ENCODE results near the gene OR8B12. TPM values are rescaled to one million over a fixed set of nuclear protein-coding genes. Genes with fewer than 3 reads are reported as not detected.

Gene OR8B12
- total and polyA plus RNA-seq, 2 experiments from 2014 or later, result not detected

DNA sequence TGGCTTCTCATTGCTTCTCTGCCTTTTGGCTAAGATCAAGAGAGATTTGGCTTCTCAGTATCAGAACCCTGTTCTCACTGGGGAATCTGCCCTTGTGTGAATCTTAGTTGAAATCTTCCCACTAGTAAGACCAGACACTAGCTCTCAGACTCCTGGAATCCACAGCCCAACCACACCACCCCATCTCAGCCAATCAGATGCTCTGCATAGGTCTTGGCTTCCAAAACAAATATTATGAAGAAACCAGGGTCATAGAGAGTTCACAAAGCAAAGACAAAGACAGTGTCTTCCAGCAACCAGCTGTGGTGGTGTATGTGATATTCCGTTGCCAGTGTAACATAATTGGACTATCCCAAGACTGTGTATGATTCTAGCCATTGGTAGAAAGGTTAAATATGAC, 5.4 kb downstream of the OR8B12 start:
- Histone ChIP-seq H3K27ac (no peak overlapping the region), H3K9me3 (ENCODE audit: low read depth) (no peaks in the 10 kb centered on the region), H3K36me3 (ENCODE audit: low read depth) (no peaks in the 10 kb centered on the region), H2AFZ (no peak overlapping the region), H3F3A (ENCODE audit: insufficient read depth) (no peaks in the 10 kb centered on the region), H3K27me3 (replicated peaks; ENCODE audit: insufficient read depth) (no peaks in the 10 kb centered on the region), H3K4me2 (ENCODE audit: unreplicated experiment) (no peak overlapping the region), H3K9me2 (ENCODE audit: insufficient read depth) (no peaks in the 10 kb centered on the region), H3K4me1 (ENCODE audit: insufficient read depth) (no peaks in the 10 kb centered on the region), H4K20me1 (ENCODE audit: insufficient read depth) (no peaks in the 10 kb centered on the region), H3K4me3 (no peak overlapping the region), H3K9ac (no peak overlapping the region), H3K79me2 (ENCODE audit: insufficient read depth) (no peaks in the 10 kb centered on the region)
- in situ Hi-C loops (cut with MboI), result no loop called here
- TF ChIP-seq EZH2 (IDR thresholded peaks at IDR 0.05; ENCODE audit: insufficient read depth, poor library complexity, severe bottlenecking) (no peak), EZH2phosphoT487 (IDR thresholded peaks at IDR 0.05; ENCODE audit: insufficient read depth, low read depth) (no peak)
- 35 to 50% methylated on average over 1 of the region's 1 CpG for WGBS, 2 experiments (ENCODE audit: low coverage in 1 of 2, low lambda C conversion rate in 2 of 2, missing lambda C conversion rate in 2 of 2)
- peak; percentile 16 for DNase-seq

DNA sequence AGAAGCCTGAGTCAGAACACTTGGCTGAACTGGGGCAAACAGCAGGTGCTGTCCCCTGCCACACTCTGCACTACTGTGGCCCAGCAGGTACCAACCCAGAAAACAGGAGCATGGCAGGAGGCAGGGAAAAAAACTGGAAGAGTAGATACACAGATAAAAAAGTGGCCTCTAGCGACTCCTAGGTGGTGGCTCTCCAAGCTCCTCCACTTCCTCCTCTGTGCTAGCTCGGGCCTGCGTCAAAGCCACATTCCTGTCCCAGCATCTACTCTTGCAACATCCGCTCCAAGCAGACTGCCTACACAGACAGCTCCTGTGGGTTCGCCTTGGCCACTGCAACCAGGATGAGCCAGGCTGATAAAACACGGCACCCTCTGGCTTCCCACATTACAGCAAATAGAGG, 6.9 kb downstream of the OR8B12 start:
- Histone ChIP-seq H3K27ac (no peak overlapping the region), H3K4me1 (ENCODE audit: insufficient read depth) (no peaks in the 10 kb centered on the region), H3K9me2 (ENCODE audit: insufficient read depth) (no peaks in the 10 kb centered on the region), H3K36me3 (ENCODE audit: low read depth) (no peaks in the 10 kb centered on the region), H3K4me3 (no peak overlapping the region), H3K27me3 (replicated peaks; ENCODE audit: insufficient read depth) (no peaks in the 10 kb centered on the region), H3K9ac (no peak overlapping the region), H3K79me2 (ENCODE audit: insufficient read depth) (no peaks in the 10 kb centered on the region), H3F3A (ENCODE audit: insufficient read depth) (no peaks in the 10 kb centered on the region), H3K4me2 (ENCODE audit: unreplicated experiment) (no peak overlapping the region), H4K20me1 (ENCODE audit: insufficient read depth) (no peaks in the 10 kb centered on the region), H3K9me3 (ENCODE audit: low read depth) (no peaks in the 10 kb centered on the region), H2AFZ (no peak overlapping the region)
- in situ Hi-C loops (cut with MboI), result no loop called here
- DNase-seq, result peak; percentile 38
- 19 to 22% methylated on average over 6 of the region's 6 CpGs for WGBS, 2 experiments (ENCODE audit: low coverage in 1 of 2, low lambda C conversion rate in 2 of 2, missing lambda C conversion rate in 2 of 2)
- no peak for TF ChIP-seq EZH2phosphoT487 (IDR thresholded peaks at IDR 0.05; ENCODE audit: insufficient read depth, low read depth)
- no peak for TF ChIP-seq EZH2 (IDR thresholded peaks at IDR 0.05; ENCODE audit: insufficient read depth, poor library complexity, severe bottlenecking)

DNA sequence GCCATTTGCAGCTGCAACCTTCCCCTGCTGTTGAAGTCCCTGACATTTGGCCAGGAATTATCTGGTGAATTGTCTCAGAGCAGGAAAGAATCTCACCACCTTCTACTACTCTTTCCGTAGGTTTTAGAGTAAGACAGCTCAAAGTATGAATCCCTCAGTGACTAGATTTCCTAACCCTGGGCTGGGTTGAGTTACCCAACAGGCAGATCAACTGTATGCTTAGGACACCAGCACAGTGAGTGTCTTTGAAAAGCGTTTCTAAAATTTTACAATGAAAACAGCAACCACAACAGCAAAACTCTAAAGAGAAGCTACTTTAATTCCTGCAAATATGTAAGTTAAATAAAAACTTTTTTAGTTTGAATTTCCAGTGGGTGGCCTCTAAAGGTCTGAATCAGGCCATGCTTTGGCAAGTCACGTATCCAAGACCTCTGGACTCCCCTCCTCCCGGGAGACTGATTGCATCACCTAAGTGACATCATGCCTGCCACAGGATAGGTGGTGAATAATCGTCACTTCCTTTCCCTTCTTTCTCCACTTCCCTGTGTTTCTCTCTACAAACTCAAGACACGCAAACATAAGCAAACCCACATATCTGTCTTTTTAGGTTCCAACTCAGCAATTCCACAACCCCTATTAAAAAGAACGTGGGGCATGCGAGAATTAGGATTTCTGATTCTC, 7.8 kb downstream of the OR8B12 start:
- Histone ChIP-seq H3K27ac (no peak overlapping the region), H3K4me3 (no peak overlapping the region), H3K36me3 (ENCODE audit: low read depth) (no peaks in the 10 kb centered on the region), H3K9me2 (ENCODE audit: insufficient read depth) (no peaks in the 10 kb centered on the region), H3K27me3 (replicated peaks; ENCODE audit: insufficient read depth) (no peaks in the 10 kb centered on the region), H3K4me1 (ENCODE audit: insufficient read depth) (no peaks in the 10 kb centered on the region), H3F3A (ENCODE audit: insufficient read depth) (no peaks in the 10 kb centered on the region), H3K4me2 (ENCODE audit: unreplicated experiment) (no peak overlapping the region), H3K79me2 (ENCODE audit: insufficient read depth) (no peaks in the 10 kb centered on the region), H3K9ac (no peak overlapping the region), H4K20me1 (ENCODE audit: insufficient read depth) (no peaks in the 10 kb centered on the region), H2AFZ (no peak overlapping the region), H3K9me3 (ENCODE audit: low read depth) (no peaks in the 10 kb centered on the region)
- TF ChIP-seq EZH2phosphoT487 (IDR thresholded peaks at IDR 0.05; ENCODE audit: insufficient read depth, low read depth) (no peak), EZH2 (IDR thresholded peaks at IDR 0.05; ENCODE audit: insufficient read depth, poor library complexity, severe bottlenecking) (no peak)
- 61% methylated on average over 8 of the region's 8 CpGs for WGBS, 2 experiments (ENCODE audit: low coverage in 1 of 2, low lambda C conversion rate in 2 of 2, missing lambda C conversion rate in 2 of 2)
- in situ Hi-C loops (cut with MboI), result no loop called here
- no peak for DNase-seq

DNA sequence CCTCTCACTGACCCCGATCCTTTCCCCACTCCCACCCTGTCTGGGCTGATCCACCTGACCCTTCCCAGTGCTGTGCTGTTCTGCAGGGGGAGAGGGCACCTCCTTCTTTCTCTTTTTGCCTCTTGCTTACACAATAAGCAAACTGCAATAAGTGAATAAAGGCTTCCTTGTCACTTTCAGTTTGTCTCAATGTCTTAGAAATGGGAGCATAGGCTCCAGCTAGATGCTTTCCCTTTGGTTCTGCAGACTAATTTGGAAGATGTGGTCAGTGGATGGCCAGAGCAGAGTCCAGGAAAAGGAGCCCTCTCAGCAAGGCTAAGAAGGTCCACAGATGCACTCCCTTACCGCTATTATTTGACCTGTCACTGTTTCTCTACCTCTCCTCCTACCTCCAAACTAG, 9.4 kb downstream of the OR8B12 start:
- DNase-seq, result no peak
- Histone ChIP-seq H3K9me2 (ENCODE audit: insufficient read depth) (no peaks in the 10 kb centered on the region), H4K20me1 (ENCODE audit: insufficient read depth) (no peaks in the 10 kb centered on the region), H3K4me3 (no peak overlapping the region), H3K9me3 (ENCODE audit: low read depth) (no peaks in the 10 kb centered on the region), H3K27ac (no peak overlapping the region), H3K79me2 (ENCODE audit: insufficient read depth) (no peaks in the 10 kb centered on the region), H3K36me3 (ENCODE audit: low read depth) (no peaks in the 10 kb centered on the region), H3K4me1 (ENCODE audit: insufficient read depth) (no peaks in the 10 kb centered on the region), H2AFZ (no peak overlapping the region), H3K27me3 (replicated peaks; ENCODE audit: insufficient read depth) (no peaks in the 10 kb centered on the region), H3F3A (ENCODE audit: insufficient read depth) (no peaks in the 10 kb centered on the region), H3K4me2 (ENCODE audit: unreplicated experiment) (no peak overlapping the region), H3K9ac (no peak overlapping the region)
- WGBS, 2 experiments (ENCODE audit: low coverage in 1 of 2, low lambda C conversion rate in 2 of 2, missing lambda C conversion rate in 2 of 2), result 43 to 50% methylated on average over 2 of the region's 2 CpGs
- TF ChIP-seq EZH2phosphoT487 (IDR thresholded peaks at IDR 0.05; ENCODE audit: insufficient read depth, low read depth), result no peak
- in situ Hi-C loops (cut with MboI), result no loop called here

DNA sequence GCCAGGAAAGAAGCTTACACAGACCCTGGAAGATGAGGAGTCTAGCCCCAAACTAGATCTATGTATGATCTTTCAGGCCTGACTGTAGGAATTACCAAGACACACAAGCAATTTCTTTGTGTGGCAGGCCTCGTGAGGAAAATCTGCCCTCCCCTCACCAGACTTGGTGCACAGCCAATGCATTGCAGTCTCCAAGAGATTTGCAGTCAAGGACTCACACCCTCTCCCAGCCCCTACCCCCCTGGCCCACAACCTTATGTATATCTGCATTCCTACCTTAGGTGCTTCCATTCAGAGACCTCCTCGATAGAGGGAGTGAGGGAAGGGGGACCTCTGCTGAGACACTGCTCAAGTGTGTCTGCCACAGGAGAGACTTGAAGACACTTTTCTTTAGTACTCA, 9.8 kb downstream of the OR8B12 start:
- H3K36me3 ChIP-seq (ENCODE audit: low read depth), result no peaks in the 10 kb centered on the region
- WGBS, 2 experiments (ENCODE audit: low coverage in 1 of 2, low lambda C conversion rate in 2 of 2, missing lambda C conversion rate in 2 of 2), result 9 to 31% methylated on average over 2 of the region's 2 CpGs
- no peaks in the 10 kb centered on the region for H4K20me1 ChIP-seq (ENCODE audit: insufficient read depth)
- no peak overlapping the region for H2AFZ ChIP-seq
- no peak overlapping the region for H3K4me2 ChIP-seq (ENCODE audit: unreplicated experiment)
- H3F3A ChIP-seq (ENCODE audit: insufficient read depth), result no peaks in the 10 kb centered on the region
- no peak overlapping the region for H3K4me3 ChIP-seq
- no peaks in the 10 kb centered on the region for H3K9me2 ChIP-seq (ENCODE audit: insufficient read depth)
- H3K79me2 ChIP-seq (ENCODE audit: insufficient read depth), result no peaks in the 10 kb centered on the region
- TF ChIP-seq EZH2 (IDR thresholded peaks at IDR 0.05; ENCODE audit: insufficient read depth, poor library complexity, severe bottlenecking), result no peak
- TF ChIP-seq EZH2phosphoT487 (IDR thresholded peaks at IDR 0.05; ENCODE audit: insufficient read depth, low read depth), result no peak
- no peaks in the 10 kb centered on the region for H3K4me1 ChIP-seq (ENCODE audit: insufficient read depth)
- H3K9me3 ChIP-seq (ENCODE audit: low read depth), result no peaks in the 10 kb centered on the region
- H3K27me3 ChIP-seq (replicated peaks; ENCODE audit: insufficient read depth), result no peaks in the 10 kb centered on the region
- H3K27ac ChIP-seq, result no peak overlapping the region
- DNase-seq, result no peak
- no peak overlapping the region for H3K9ac ChIP-seq
- in situ Hi-C loops (cut with MboI), result no loop called here
